Glomerular endothelial cell (primary cell): ENCODE data around the gene PIP5KL1. TPM values are rescaled to one million over a fixed set of nuclear protein-coding genes. Genes with fewer than 3 reads are reported as not detected.
A peak's percentile ranks its signal among the peaks of the same experiment; 100 is the strongest.

ENCODE experiments used
- DNase-seq: peaks from one replicate; pipeline ENCODE4 v3.0.0-alpha.2; 2011; ENCODE audit warnings: low read depth, low spot score; ENCODE audit errors: extremely low read depth
- total RNA-seq: library from RNA; depleted of rRNA; stranded (reverse); fragments of >200 nt; gene quantifications from 2 replicates; pipeline ENCODE4 v1.2.3, GENCODE V29; 2015

The PIP5KL1 gene
- total RNA-seq, 1 donor from 2014 or later = 3.0 TPM

DNA sequence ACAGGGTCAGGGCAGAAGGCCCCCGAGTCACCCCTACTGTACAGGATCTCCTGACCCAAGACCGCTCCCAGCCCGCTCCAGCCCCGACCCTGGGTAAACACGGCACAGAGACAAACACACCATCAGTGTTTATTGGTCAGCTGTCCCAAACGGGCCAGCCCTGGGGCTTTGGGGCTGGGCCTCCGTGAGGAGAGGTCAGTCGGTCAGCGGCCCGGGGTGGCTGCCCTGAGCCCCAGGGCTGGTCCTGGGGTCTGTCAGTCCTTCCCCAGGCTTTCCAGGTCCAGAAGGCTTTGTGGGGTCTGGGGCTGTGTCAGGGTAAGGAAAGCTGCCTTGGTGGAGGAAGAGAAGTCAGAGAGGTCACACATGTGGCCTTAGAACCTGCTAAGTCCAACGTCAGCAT is 4.4 kb upstream of the PIP5KL1 start:
- DNase-seq = no peak

DNA sequence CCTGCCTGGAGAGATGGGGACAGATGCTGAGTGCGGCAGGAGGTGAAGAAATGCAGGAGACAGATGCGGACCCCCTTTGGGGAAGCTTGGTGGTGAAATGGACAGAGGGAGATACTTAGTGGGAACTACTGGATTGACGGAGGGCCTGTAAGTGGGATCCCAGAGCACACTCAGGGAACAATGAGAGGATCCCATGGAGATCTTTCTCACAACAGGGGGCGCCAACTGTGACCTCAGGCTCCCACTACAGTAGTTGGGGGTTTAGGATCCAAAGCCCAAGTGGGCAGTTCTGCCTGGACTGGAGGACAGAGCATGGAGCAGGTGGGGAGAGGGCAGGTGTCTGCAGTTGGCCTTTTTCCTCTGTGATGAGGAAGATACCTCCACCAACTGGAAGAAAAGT is 3.7 kb upstream of the PIP5KL1 start:
- no peak for DNase-seq

DNA sequence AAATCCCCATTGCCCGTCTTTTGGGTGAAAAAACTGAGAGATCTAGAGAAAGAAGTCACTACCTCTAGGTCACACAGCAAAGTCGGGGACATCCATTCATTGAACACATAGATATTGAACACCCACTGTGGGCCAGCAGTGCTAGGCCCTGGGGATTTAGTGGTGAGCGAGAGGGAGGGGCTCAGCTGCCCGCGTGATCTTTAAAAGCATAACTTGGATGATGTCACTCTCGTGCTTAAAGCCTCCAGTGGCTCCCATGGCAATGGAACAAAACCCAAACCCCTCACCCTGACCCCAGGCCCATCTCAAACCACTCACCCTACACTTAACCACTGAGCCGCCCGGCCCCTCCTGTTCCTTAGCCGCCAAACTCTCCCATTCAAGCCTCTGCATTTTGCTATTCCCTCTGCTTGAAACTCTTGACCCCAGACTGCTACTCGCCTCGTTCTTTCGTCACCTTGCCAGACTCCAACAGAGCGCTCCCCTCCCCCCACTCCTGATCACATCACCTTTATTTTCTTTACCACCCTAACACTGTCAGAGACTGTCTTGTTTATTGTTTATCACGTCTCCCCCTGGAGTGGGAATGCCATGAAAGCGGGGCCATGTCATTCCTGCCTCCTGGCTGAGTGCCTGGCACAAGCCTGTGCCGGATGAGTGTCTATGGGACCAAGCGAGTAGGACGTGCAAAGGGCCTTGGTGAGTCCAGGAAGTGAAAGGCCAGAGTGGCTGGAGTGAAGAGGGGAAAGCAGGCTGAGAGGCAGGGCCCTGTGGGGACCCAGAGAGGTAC is 710 bp upstream of the PIP5KL1 start:
- no peak for DNase-seq

- DNase-seq = no peak
Measured at GRCh38 chr9:127929625-127929979, 975 bp downstream of the PIP5KL1 start.

GRCh38 chr9:127928676-127929624 is 1.6 kb downstream of the PIP5KL1 start:
- DNase-seq = no peak

- no peak for DNase-seq
Measured at GRCh38 chr9:127927988-127928675, 2.4 kb downstream of the PIP5KL1 start.

DNA sequence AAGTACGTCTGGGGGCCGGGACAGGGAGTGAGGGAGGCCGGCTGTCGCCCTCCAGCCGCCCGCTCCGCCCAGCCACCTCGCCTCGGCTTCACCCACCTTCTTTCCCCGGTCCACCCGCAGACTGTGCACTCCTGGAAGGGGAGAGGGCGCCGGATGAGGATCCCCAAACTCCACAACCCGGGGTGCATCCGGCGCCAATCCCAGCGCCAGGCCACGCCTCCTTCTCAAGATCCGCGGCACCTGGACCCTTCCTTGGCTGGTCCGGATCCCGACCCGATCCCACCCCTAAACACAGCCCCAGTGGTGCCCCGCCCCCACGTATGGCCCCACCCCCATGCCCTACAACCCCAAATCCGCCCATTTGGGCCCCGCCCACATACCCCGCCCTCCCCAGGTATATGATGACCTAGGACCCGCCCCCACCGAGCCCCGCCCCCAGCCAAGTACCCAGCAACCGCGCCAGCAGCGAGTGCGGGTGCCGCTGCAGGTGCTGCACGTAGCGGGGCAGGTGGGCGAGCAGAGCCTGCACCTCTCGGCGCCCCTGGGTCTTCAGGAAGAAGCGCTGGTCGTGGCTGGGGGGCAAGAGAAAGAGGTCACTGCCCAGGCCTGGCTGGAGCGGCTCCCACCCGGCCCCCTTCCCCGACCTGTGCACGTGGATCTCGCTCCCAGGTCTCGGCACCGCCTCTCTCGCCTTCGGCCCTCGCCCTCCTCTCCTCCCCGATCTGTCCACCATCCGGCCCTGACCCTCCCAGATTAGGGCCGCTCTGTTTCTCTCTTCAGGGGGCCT is 3.2 kb downstream of the PIP5KL1 start:
- no peak for DNase-seq

DNA sequence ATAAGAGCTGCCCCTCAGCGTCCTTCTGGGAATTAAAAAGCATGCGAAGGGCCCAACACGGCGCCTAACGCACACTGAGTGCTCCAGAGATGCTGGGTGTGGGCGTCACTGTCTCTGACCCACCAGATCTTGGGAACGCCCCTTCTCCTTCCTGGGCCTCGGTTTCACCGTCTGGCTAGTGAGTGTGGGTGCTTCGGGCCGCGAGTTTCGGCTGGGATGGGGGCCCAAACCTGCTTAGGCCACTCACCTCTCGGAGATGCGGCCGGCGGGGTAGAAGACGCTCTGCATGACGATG is 3.7 kb downstream of the PIP5KL1 start:
- no peak for DNase-seq

DNA sequence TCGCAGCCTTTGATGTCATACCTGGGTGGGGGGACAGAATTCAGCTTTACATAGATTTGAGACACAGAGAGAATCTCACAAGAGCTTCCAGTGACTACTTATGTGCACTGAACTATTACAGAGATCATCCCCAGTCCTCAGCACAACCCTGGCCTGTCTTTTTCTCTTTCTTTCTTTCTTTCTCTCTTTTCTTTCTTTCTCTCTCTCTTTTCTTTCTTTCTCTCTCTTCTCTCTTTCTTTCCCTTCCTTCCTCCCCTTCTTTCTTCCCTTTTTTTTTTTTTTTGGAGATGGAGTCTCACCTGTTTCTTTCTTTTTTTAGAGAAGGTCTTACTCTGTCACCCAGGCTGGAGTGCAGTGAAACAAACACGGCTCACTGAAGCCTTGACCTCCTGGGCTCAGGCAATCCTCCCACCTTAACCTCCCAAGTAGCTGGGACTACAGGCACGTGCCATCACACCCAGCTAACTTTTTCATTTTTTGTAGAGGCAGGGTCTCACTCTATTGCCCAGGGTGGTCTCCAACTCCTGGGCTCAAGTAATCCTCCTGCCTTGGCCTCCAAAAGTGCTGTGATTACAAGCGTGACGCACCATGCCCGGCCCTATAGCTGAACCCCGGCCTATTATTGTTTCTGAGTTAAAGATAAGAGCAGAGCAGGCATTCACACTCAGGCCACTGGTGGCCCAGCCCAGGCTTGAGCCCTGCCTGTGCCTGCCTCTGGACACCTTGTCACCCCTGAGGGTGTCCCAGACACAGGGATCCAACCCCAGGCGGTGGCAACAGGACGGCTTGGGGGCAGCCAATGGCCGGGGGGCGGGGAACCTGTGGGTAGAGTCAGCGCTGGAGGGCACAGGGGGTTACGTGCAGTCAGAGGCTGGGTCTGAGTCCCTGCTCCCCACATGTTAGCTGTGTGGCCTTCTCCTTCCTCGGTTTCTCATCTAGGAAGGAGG is 4.3 kb downstream of the PIP5KL1 start:
- DNase-seq = no peak

GRCh38 chr9:127924736-127925444 is 5.7 kb downstream of the PIP5KL1 start:
- no peak for DNase-seq

DNA sequence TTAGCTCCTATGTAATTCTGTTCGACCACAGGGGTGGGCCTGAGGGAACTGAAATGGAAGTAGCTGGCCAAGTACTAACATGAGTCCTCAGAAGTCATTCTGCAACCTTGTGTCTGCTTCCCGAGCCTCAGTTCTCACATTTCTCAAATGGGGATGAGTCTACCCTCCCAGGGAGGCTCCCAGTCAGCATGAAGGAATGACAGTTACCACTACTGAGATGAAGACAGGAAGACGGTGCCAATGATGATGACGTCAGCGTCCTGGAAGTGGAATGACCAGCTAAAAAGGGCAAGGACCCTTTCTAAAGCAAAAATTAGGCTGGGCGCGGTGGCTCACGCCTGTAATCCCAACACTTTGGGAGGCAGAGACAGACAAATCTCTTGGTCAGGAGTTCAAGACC is 6.8 kb downstream of the PIP5KL1 start:
- no peak for DNase-seq

- DNase-seq = no peak
Measured at GRCh38 chr9:127923046-127923445, 7.5 kb downstream of the PIP5KL1 start.

DNA sequence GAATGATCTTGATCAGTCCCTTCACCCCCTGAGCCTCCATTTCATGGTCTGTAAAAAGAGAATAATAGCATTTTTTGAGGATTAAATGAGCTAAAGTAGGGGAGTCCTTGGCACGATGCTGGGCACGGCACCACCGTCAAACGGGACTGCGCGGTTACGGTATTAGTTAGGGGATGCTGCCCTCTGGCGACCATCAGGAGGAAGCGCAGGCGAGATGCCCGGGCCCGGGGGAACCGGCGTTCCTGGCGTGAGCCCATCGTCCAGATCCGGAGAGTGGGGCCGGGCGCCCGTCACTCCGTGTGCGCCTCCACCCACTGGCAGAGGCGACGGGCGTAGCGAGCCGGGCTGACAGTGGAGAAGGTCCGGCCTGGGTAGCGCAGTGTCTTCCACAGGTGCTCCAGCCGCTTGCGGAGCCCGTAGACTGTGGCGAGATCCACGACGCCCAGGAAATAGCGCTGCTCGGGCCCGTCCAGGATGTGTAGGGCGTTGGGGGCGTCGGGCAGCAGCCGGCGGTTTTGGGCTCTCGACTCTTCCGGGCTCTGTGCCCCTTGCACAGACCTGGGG is 8.9 kb downstream of the PIP5KL1 start:
- no peak for DNase-seq

DNA sequence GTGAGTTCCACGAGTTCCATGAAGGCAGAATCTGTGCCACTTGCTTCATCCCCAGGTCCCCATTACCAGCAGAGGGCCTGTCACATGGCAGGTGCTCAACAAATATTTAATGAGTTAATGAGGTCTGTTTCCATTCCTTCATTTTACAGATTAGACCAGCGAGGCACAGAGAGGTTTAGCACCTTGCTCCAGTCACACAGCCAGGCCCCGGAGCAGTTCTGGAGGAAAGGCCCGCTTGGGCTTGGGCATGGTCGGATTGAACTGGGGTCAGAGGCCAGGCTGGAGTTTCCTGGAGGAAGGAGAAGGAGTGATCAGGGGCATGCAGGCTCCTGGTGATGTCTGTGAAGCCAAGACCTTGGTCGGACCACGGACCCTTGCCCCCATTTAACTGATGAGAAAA is 9.8 kb downstream of the PIP5KL1 start:
- DNase-seq = no peak

- peak; percentile 94 for DNase-seq
Measured at GRCh38 chr9:127919253-127919815, 11.2 kb downstream of the PIP5KL1 start.

GRCh38 chr9:127918183-127919107 is 12.1 kb downstream of the PIP5KL1 start:
- no peak for DNase-seq

DNA sequence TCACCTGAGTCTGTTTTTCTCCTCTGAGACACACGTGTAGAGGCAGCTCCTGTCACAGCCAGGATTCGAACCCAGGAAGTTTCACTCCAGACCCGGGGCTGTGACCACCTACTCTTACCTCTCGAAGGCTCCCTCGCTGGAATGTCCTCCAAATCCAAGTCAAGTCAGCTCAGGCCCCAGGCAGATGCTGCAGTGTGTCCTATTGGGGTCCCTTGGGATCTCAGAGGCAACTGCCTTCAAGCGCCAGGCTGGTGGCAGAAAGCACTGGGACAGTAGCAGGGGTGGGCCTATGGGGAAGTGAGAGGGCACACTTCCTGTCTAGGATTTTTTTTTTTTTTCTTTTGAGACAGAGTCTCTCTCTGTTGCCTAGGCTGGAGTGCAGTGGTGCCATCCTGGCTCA is 13.0 kb downstream of the PIP5KL1 start:
- no peak for DNase-seq
